CD4-positive, alpha-beta T cell treated with Interleukin-15 for 4 hours (primary cell): ENCODE results near the gene PLEKHG5.

Experiments used
- DNase-seq: peaks from one replicate; pipeline ENCODE4 v3.0.0-alpha.2; 2020; ENCODE audit warnings: low spot score

The PLEKHG5 gene, protein sequence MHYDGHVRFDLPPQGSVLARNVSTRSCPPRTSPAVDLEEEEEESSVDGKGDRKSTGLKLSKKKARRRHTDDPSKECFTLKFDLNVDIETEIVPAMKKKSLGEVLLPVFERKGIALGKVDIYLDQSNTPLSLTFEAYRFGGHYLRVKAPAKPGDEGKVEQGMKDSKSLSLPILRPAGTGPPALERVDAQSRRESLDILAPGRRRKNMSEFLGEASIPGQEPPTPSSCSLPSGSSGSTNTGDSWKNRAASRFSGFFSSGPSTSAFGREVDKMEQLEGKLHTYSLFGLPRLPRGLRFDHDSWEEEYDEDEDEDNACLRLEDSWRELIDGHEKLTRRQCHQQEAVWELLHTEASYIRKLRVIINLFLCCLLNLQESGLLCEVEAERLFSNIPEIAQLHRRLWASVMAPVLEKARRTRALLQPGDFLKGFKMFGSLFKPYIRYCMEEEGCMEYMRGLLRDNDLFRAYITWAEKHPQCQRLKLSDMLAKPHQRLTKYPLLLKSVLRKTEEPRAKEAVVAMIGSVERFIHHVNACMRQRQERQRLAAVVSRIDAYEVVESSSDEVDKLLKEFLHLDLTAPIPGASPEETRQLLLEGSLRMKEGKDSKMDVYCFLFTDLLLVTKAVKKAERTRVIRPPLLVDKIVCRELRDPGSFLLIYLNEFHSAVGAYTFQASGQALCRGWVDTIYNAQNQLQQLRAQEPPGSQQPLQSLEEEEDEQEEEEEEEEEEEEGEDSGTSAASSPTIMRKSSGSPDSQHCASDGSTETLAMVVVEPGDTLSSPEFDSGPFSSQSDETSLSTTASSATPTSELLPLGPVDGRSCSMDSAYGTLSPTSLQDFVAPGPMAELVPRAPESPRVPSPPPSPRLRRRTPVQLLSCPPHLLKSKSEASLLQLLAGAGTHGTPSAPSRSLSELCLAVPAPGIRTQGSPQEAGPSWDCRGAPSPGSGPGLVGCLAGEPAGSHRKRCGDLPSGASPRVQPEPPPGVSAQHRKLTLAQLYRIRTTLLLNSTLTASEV

DNA sequence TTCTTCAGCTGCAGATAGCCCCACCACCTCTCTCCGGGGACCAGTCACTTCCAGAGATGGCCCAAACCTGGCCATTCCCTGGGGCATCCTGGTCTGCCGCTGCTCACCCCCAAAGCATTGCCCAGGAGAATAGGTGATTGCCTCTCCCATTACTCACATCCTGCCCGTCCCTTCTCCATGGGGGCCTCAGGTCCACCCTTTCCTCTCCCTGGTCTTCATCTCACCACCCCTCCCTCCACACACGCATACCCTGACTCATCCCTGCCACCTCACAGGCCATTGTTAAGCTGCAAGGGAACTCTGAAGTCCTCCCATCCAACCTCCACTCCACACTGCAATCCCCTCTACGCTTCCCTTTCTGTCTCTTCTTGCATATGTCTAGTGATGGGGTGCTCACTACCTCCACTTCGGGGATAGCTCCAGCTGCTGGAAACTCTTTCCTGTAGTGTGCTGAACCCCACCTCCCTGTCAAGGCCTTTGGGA lies at the start of gene PLEKHG5:
PLEKHG5 (minus strand) TSS at position 188 of the 483 bp plus-strand sequence. CDS start 14,096 bp downstream, outside the sequence.
- no peak for DNase-seq

GRCh38 chr1:6538956-6539355 lies 47.5 kb upstream of the PLEKHG5 start:
- no peak for DNase-seq

DNA sequence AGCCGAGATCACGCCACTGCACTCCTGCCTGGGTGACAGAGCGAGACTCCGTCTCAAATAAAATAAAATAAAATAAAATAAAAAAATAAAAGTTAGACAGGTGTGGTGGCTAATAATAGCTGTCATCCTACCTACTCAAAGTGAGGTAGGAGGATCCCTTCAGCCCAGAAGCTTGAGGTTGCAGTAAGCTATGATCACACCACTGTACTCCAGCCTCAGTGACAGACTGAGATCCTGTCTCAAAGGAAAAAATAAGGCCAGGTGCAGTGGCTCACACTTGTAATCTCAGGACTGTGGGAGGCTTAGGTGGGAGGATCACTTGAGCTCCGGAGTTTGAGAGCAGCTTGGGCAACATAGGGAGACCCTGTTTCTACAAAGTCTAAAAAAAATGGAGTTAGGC lies 44.8 kb upstream of the PLEKHG5 start:
- DNase-seq = no peak

DNA sequence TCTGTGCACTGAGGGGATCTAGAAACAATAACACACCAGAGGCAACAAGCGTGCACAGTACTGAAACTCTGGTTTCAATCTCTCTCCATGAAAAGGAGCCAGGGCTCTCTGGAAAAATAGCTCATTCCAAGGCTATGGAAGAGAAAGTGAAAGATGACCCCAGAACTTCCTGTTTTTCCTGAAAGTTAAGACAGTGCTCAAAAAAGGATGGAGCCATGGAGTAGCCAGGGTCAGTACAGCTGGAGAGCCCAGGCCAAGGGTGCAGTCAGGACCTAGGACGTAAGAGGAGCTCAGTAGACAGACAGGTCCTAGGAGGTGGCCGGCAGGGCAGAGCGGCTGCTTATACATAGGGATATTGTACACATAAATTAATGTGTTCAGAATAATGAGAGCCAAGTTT lies 43.7 kb upstream of the PLEKHG5 start:
- DNase-seq = no peak

GRCh38 chr1:6534248-6534822 lies 42.9 kb upstream of the PLEKHG5 start:
- no peak for DNase-seq

- no peak for DNase-seq
Observed at GRCh38 chr1:6531996-6532395, 40.5 kb upstream of the PLEKHG5 start.

- no peak for DNase-seq
Observed at GRCh38 chr1:6530504-6531160, 39.2 kb upstream of the PLEKHG5 start.

- no peak for DNase-seq
Observed at GRCh38 chr1:6528492-6528891, 37.0 kb upstream of the PLEKHG5 start.

- no peak for DNase-seq
Observed at GRCh38 chr1:6526316-6526715, 34.8 kb upstream of the PLEKHG5 start.

- DNase-seq = no peak
Observed at GRCh38 chr1:6523566-6523965, 32.1 kb upstream of the PLEKHG5 start.

DNA sequence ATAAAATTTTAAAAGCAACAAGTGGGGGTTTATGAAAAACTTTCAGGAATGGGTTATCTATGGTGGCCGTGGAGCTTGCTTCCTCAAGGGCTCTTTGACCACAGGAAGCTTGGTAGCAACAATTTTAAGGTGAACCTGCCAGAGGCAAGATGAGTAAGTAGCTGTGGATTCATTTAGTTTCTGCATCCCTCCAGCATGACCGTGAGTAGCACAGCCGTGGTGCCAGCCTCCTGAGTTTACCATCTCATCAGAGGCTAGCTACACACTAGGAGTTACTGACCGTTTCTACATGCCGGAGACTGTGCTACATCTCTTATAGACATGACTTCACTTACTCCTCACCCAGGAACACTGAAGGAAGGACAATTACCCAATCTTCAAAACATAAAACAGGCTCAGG lies 30.1 kb upstream of the PLEKHG5 start:
- DNase-seq = no peak

DNA sequence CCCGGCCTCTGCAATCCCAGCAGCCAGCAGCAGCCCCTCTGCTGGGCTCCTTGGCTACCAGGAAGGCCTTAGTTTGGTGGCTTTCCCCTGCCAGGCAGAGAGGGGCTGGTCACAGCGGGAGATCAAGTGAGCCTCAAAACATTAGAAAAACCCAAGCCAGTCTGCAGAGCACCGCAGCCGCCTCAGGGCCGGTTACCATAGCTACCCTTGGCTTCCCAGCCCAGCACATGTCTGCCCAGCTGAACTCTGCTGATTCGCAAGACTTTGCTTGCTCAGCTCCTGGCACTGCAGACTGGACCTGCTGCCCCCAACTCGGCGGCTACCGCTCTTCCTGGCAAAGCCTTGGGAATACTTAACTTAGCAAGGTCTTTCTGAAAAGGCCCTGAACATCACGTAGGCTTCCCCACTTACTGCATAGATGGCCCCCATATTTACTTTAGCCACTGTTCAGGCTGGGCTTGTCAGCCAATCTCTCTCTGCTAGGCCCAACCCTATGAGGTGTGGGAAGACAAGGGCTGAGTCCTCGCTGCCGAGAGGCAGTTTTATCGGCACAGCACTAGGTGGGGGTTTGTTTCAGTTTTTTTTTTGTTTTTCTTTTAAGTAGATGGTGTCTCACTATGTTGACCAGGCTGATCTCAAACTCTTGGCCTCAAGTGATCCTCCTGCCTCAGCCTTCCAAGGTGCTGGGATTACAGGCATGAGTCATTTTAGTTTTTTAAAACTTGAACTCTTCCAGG lies 28.6 kb upstream of the PLEKHG5 start:
- no peak for DNase-seq

DNA sequence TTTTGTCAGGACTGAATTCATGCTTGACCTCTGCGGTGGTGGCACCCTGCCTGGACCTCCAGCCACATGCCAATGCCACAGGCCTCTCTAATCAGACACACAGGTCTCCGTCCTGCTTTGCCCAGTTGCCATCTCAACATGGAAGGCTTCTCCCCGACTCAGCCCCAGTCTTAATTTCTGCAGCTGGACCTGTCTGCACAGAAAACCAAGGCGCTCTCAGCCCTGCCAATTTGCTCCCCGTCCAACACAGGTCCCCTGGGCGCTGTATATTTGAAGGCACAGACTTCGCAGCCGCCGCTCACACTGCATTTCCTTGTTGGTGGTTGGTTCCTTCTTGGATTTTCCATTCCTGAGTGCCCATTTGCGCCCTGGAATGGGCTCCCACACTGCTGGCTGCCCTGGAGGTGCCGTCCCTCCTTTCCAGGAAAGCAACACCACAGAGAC lies 28.0 kb upstream of the PLEKHG5 start:
- no peak for DNase-seq

GRCh38 chr1:6517435-6517851 lies 26.0 kb upstream of the PLEKHG5 start:
- DNase-seq = no peak

DNA sequence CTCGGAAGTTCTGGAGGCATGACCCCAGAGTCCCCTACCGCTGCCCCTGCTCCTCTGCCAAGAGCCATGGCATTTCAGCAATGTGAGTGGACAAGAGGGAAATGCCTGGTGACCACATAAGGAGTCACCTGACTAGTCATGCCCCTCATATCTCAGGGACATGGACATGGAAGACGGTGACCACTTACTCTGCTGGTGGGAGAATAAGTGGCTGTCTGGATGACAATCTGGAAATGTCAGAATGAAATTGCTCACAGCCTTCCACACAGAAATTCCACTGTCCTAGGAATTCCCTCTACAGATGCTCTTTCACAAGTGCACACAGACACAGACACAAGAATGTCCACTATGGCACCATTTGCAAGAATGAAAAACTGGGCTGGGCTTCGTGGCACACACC lies 24.3 kb upstream of the PLEKHG5 start:
- no peak for DNase-seq

GRCh38 chr1:6513320-6513801 lies 21.9 kb upstream of the PLEKHG5 start:
- DNase-seq = no peak

- DNase-seq = no peak
Observed at GRCh38 chr1:6512908-6513280, 21.4 kb upstream of the PLEKHG5 start.

DNA sequence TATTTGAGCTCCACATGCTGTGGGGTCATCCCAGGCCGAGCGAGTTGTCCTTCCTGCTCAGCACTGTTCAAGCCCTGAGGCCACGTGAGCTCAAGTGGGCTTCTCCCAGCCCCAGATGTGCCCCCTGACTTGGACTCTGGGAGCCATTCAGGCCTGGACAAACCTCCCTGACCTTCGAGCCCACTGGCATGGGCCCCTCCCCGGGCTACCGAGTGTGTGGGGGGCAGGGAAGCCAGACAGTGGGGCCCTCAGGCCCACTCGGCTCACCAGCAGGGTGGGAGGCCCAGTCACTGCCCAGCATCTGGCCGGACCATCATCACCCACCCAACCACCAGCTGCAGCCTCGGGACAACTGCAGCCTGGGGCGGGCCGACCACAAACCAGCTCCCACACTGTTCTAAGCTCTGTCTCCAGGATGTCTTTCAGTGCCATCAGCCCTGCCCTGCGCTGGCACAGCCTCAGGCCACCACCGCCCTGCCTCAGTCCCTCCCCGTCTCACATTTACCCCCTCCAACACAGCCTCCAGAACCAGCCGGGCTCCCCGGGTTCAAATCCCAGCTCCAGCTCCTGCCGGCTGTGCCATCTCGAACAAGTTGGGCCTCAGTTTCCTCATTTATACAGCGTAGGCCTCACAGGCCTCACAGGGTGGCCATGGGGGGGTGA lies 20.9 kb upstream of the PLEKHG5 start:
- no peak for DNase-seq

GRCh38 chr1:6511561-6512244 lies 20.2 kb upstream of the PLEKHG5 start:
- no peak for DNase-seq

DNA sequence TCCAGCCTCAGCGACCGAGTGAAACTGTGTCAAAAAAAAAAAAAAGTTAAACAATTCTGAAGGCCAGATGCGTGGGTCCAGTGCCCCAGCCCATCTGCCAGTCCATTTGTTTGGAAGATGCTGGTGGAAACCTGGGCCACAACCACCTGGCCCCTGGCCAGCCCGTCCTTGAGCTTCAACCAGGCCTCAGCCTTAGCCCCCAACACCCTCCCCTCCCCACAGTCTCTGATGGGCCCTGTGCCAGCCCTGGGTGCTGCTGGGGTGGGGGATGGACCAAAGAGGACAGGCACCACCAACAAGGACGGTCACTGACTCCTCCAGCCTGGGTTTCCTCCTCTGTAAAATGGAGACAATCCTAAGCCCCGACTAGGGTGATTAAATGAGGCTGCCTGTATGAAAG lies 19.6 kb upstream of the PLEKHG5 start:
- DNase-seq = no peak
